GM19324 (cell line): ENCODE measurements around the gene ALKAL2.

ENCODE experiments used
- ATAC-seq: cut with Tn5 transposase; IDR thresholded peaks from one replicate; pipeline ENCODE4 v1.9.1; 2021; ENCODE audit warnings: mild to moderate bottlenecking, moderate library complexity; ENCODE audit not compliant: unreplicated experiment, low FRiP score

Gene ALKAL2

GRCh38 chr2:274503-274902, 13.4 kb downstream of the ALKAL2 start:
- ATAC-seq, result no peak

GRCh38 chr2:273333-273732, 14.6 kb downstream of the ALKAL2 start:
- no peak for ATAC-seq

DNA sequence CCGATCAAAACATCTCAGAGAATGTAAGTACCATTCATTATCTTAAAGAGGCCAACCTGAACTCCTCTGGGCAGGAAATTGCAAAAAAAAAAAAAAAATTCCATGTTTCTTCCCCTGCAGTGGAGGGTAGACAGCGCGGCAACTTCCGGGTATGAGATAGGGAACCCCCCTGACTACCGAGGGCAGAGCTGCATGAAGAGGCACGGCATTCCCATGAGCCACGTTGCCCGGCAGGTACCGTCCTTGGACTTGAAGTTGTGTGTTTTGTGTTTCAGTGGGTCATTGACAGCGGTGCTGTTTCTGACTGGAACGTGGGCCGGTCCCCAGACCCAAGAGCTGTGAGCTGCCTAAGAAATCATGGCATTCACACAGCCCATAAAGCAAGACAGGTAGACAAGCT, 16.0 kb downstream of the ALKAL2 start:
- no peak for ATAC-seq

GRCh38 chr2:270861-271260, 17.0 kb downstream of the ALKAL2 start:
- no peak for ATAC-seq

DNA sequence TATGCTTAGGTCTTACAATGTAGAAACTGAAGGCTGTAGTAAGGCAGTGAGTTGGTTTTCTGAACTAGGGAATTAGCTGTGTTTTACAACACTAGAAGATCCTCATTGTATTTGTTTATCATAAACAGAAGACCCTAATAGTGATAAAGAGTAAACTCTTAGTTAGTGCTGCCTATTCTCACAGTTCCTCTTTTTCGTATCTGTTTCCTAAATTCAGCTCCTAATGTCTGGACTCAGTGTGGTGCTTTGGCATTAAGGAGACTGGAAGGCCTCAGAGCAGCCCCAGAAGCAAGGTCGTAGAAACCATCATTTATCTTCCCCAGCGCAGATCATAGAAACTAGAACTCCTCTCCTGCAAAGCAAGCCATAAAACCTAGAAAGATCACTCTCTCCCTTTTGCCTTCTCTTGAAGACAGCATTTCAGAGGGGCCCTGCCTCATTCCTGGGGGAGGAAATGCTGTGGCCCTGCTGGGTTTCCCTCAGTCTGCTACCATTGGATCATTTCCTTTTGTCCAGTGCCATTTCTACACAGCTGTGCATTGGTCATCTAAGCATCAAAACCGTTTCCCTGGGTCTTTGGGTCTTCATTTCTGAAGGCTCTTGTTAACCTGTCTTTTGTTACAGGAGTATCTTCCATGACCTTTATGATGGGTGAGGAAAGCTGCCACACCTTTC, 18.4 kb downstream of the ALKAL2 start:
- ATAC-seq, result no peak

GRCh38 chr2:268323-268722, 19.6 kb downstream of the ALKAL2 start:
- ATAC-seq, result no peak

- peak; percentile 91 for ATAC-seq
Measured at GRCh38 chr2:264493-265468, 23.1 kb downstream of the ALKAL2 start, which contains the start of gene ACP1. TSS of gene ACP1 (plus strand) at chr2:264947. CDS start at chr2:264965, 18 bp downstream.

DNA sequence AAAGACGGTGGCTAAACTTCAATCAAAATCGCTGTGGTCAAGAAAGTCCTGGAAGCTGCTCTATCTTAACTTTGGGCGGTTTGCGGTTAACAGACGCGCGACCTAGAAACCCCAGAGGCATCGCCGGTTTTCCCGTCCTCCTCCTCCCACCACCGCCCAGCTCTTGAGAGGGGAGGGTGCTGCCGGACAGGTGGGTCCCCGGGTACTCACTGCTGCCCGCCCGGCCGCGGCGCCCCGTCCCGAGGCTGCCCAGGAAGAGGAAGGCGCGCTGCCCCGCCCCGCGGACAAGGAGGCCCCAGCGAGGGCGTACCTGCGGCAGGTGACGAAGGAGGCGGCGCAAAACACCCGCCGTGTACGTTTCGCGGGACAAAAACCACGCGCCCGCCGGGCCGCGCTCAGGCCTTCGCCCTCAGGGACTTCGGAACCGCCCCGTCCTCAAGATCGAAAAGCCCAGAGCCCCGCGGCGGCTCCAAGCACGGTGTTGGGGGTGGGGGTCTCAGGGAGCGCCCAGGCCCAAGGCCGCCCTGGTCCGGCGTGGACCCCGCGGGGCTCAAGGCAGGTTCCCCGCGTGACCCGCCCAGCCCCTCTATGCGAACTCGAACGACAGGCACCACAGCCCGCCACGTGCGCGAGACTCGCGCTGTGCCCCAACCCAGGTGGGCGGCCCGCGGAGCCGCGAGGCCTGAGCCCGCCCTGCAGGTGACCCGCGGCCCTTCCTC, 24.0 kb downstream of the ALKAL2 start, which contains the start of gene SH3YL1:
SH3YL1 (minus strand) TSS at position 259 of the 719 bp plus-strand sequence; CDS start at position 211, 48 bp downstream.
- peak; percentile 22 for ATAC-seq

- ATAC-seq, result no peak
Measured at GRCh38 chr2:263022-263738, 24.7 kb downstream of the ALKAL2 start.

DNA sequence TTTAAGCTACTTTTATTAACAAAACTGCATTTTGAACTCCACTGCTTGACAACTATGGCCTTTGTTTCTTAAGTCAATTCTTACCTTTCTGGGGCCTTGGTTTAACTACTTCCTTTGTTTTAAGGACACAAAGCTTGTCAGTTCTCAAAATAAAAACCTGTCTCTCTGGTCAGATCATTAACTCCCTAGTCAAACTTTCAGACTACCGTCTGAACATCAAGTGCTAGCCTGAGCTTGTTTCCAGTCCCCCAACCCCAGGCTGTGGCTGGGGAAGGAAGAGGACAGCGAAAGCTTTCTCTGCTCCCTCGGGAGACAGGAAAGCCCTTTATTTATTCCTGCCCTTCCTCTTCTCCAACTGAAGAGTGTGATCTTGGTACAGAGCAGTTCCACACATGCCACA, 25.8 kb downstream of the ALKAL2 start:
- ATAC-seq, result no peak

DNA sequence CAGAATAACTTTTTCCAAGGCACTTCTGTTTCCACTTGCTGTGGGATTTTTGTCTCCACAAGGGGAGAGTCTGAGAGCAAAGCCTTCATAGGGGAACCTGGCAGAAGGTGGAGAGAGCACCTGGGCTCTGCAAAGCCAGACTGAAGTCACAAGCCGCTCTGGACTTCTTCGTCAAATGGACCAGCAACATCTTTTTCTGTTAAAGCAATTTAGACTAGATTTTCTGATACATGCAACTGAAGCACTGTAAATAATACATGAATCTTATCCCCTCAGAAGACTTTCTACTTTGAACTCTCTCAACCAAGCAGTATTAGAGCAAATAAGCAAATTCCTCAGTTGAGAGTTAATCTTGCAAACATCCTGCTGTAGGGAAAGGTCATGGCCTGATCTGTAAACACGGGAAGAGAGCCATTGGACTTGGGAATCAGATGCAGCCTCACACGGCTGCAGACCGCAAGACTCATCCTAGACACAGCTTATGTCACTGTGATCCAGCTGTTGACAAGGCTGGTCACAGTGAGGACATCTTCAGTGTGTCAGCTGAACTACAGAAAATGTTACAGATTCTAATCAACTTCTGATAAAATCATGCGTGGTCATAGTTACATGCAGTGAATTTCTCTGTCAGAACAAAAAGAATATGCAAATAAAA, 27.3 kb downstream of the ALKAL2 start:
- ATAC-seq, result no peak

GRCh38 chr2:259789-260331, 28.0 kb downstream of the ALKAL2 start:
- no peak for ATAC-seq

DNA sequence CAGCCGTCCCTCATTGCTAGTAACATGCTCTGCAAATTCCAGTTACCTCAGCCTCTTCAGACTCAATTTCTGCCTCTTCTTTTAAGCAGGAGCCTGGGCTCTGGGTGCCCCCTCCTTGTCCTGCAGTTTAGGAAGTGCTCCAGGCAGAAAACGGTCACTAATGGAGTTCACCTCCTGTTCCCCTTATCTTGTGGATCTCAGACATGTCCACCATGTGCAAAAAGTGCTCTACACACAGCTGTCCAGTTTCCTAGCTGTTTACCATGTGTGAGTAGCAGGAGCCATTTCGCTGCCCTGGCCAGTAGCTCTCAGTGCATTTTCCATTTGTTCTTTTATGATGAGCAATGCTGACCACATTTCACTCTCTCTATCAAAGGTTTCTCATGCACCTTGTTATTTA, 29.0 kb downstream of the ALKAL2 start:
- no peak for ATAC-seq

DNA sequence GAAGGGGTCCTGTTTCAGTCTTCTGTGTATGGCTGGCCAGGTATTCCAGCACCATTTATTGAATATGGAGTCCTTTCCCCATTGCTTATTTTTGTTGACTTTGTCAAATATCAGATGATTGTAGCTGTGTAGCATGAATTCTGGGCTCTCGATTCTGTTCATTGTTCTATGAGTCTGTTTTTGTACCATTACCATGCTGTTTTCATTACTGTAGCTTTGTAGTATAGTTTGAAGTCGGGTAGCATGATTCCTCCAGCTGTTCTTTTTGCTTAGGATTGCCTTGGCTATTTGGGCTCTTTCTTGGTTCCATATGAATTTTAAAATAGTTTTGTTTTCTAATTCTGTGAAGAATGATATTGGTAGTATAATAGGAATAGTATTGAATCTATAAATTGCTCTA, 30.0 kb downstream of the ALKAL2 start:
- ATAC-seq, result no peak

- no peak for ATAC-seq
Measured at GRCh38 chr2:257429-257828, 30.5 kb downstream of the ALKAL2 start.

- ATAC-seq, result no peak
Measured at GRCh38 chr2:256094-256493, 31.8 kb downstream of the ALKAL2 start.

DNA sequence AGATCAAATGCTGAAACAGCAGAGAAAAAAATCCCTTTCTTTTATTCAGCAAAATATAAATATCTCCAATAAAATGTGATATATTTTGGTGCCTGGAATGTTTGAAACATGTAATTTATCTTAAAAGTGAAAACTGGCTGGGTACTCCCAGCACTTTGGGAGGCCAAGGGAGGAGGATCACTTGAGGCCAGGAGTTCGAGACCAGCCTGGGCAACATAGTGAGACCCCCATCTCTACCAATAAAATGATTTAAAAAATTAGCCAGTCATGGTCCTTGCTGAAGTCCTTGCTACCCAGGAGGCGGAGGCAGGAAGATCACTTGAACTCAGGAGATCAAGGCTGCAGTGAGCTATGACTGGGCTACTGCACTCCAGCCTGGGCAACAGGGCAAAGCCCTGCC, 32.7 kb downstream of the ALKAL2 start:
- ATAC-seq, result no peak

GRCh38 chr2:254241-254640, 33.6 kb downstream of the ALKAL2 start:
- ATAC-seq, result no peak

DNA sequence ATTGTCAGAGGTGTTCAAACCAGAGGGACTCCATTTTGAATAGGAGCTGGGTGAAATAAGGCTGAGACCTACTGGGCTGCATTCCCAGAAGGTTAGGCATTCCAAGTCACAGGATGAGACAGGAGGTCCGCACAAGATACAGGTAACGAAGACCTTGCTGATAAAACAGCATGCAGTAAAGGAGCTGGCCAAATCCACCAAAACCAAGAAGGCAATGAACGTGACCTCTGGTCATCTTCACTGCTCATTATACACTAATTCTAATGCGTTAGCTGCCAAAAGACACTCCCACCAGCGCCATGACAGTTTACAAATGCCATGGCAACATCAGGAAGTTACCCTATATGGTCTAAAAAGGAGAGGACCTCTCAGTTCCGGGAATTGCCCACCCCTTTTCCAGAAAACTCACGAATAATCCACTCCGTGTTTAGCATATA, 34.7 kb downstream of the ALKAL2 start:
- ATAC-seq, result no peak
